Stimulated activated CD8-positive, alpha-beta memory T cell treated with anti-CD3 and anti-CD28 coated beads, Interleukin-12 subunit alpha, Interleukin-12 subunit beta, amount 100 ng/mL, for 24 hours (primary cell): ENCODE results near the gene DLGAP1.

Experiments
- DNase-seq: peaks from one replicate; pipeline ENCODE4 v3.0.0-alpha.2; 2020; ENCODE audit errors: extremely low read depth

The DLGAP1 gene

DNA sequence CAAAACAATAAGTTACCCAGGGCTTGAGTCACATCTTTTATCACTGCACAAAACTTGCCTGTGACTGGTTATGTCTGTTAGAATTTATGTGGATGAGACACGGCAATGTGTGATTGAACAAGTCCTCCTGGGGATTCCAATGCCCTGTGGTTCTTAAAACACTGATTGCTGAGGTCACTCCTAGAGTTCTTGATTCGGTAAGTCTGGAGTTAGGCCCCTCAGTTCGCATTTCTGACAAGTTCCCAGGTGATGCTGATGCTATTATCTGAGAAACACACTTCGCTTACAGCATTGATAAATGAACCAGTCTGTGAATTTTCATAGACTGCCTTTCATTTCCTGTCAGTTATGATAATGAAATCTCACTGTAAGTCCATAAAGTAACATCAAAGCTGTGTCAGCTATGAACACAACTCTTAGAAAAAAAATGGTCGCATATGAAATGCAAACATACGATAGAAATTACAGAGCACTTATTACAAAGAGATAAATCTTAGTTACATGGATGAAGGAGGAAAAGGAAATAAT lies 214.0 kb downstream of the DLGAP1 start:
- no peak for DNase-seq

GRCh38 chr18:4238966-4239365 lies 216.1 kb downstream of the DLGAP1 start:
- DNase-seq = no peak

GRCh38 chr18:4237664-4238041 lies 217.5 kb downstream of the DLGAP1 start:
- no peak for DNase-seq

DNA sequence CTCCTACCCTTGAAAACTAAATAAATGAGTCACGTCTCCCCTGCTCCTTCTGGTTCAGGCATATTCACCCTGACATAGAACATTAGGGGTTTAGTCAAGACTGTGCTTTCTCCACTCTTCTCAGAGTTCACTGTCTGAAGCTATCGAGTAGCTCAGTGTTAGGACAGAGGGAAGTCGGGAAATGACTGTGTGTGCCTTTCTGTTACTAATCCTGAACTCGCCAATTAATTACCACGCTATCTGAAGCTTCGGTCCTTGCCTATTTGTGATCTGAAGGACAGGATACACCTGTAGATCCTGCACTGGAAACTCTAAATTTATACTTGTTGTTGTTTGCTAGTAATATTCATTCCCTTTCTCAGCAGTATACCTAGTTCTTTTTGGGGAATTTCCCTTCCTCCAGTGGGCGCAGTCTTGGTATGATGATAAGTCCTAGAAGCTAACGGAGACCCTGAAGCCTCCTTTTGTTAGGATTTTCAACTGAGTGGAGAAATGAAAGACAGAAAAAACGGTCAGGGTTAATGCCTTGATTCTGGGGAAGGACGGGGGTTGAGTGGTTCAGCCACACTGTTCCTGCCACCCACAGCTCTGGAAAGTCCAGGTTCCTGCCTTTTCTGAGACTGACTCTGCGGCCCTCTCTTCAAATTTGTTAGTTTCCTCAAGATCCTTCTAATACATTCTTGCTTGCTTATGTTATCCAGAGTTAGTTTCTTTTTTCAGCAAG lies 218.0 kb downstream of the DLGAP1 start:
- no peak for DNase-seq

DNA sequence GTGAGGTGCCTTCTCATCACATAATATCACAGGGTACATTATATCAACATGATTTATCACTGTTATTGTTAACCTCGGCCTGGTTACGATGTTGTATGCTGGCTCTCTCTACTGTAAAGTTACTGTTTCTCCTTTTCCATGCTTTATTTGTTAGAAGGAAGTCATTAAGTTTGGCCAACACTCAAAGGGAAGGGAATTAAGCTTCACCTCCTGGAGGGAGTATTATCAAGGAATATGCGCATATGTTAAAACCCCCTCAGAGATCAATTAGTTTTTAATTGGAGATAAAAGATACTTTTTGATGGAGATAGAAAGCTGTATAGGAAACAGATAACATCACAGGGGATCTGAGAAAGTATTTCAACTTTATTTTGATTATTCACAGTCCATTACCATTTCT lies 221.6 kb downstream of the DLGAP1 start:
- no peak for DNase-seq

DNA sequence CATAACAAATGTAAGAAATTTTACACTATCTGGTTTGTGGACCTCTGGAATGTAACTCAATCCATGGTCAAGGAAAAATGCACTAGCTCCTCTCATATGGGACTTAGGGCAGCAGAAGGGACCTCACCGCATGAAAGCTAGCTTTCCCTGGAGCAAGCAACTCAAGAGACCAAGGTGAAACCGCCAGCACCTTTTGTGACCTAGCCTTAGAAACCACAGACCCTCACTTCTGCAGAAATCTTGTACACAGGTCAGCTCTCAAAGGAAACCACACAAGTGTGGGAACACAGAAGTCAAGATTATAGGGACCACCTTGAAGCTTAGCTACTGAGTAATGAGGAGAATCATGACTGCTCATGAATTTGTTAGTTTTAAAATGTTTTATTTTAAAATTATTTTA lies 222.5 kb downstream of the DLGAP1 start:
- DNase-seq = no peak

DNA sequence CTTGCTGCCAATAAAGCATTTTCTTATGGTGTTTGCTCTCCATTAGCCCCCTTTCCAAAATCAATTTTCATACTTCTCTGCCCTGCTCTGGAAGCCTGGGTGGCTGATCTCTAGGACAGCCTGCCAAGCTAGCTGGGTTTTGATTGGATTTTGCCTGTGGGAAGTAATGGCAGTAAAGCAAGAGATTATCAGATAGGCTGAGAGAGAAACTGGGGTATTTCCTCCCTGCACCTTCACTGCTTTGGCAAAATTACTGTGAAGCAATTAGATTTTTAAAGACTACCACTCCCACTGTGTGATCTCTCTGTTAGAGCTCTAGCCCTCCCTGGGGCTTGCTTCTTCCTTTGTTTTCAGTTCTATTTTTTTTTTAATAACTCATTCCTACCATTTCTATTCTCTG lies 223.8 kb downstream of the DLGAP1 start:
- no peak for DNase-seq

GRCh38 chr18:4230450-4231168 lies 224.5 kb downstream of the DLGAP1 start:
- no peak for DNase-seq

GRCh38 chr18:4224031-4224704 lies 230.9 kb downstream of the DLGAP1 start:
- DNase-seq = no peak

- no peak for DNase-seq
These were observed 243.8 kb downstream of the DLGAP1 start for GRCh38 chr18:4211111-4211837.

DNA sequence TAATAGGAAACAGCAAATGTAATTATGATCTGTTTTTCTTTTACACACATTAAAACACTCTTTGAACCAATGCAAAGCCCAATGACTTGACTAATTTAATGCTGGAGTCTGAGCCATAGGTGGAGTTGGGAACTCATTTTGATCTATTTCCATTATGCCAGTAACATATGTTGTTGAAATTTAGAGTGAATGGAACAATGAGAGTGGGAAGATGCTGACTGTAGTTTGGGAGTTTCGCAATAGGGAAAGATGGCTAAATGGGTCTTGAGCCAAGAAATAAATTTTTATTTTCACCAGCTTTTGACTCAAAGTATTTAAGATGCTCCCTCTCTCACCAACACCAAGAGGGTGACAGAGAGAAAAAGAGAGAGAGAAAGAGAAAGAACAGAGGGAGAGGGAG lies 246.7 kb downstream of the DLGAP1 start:
- no peak for DNase-seq

DNA sequence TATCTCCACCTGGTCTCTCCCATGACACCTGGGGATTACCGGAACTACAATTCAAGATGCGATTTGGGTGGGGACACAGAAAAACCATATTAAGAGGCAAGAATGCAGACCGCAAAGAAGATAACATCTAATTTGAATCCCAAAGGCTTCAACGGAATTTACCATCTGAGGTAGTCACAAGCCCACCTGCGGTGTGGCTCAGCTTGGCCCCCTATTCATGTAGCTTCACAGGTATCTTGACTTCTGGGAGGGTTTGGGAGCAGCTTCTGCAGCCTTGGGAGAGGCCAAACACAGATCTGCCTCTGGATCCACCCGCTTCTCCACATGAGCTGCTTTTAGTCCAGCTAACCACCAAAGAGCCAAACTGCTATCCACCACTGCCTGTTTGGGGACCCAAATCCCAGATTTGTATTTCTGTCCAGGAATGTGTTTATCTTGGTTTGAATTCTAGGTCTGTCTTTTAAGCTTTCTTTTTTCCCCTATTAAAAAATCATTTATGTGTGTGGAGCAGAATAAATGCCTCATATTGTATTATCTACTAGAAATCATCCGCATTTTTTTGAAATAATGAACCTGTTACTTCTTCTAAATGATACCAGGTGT lies 247.6 kb downstream of the DLGAP1 start:
- no peak for DNase-seq

- no peak for DNase-seq
These were observed 250.7 kb downstream of the DLGAP1 start for GRCh38 chr18:4204438-4204720.

GRCh38 chr18:4203568-4204437 lies 251.3 kb downstream of the DLGAP1 start:
- no peak for DNase-seq

GRCh38 chr18:4200399-4200798 lies 254.7 kb downstream of the DLGAP1 start:
- DNase-seq = no peak

- DNase-seq = no peak
These were observed 256.2 kb downstream of the DLGAP1 start for GRCh38 chr18:4198956-4199355.

DNA sequence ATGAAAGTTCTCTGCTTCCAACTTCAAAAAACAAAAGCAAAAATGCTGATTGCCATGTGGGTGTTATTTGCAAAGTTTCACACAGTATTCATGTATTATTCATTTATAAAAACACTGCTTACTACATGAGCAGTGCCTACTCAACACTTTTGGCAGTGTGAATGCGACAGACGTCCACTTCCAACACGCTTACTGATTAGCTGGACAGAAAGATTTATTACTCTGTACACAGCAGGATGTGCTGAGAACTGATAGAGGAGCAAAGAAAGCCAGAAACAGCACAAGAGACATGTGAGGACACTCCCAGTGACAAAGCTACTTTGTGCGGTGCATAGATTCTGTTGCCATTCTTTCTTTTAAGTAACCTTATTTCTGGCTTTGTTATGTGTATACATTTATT lies 258.8 kb downstream of the DLGAP1 start:
- DNase-seq = no peak

DNA sequence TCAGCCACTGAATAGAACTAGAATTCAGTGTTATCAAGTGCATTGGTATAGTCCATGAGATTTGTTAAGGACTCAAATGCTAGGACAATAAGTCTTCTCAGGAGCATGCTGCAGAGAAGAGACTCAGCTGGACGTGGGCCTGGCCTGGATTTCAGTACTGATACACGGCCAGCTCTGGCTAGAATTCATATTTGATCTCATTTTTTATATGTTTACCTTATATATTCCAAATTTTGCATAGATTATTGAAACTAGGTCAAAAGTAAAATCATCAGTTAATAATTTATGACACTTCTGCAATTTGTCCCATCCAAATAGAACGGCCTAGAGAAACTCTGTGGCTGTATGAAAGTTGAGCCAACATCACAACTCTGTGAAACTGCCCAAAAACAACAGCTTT lies 262.0 kb downstream of the DLGAP1 start:
- no peak for DNase-seq

- DNase-seq = no peak
These were observed 273.1 kb downstream of the DLGAP1 start for GRCh38 chr18:4181882-4182568.

DNA sequence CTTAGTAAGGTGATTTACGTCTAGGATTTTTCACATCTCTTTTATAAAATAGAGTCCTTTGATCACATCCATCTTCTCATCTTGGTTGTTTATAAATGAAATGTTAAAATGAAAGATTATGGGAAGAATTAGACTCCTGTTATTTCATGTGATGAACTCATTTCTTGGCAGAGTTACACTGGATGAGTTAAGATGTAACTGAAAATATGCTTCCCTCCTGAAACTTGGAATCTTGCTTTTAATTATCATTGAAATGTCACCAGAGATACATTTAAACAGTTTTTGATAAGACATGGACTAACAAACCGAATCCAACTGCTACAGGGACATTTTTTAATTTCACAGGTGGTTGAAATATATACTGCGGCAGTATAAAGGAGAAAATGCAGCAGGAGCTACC lies 274.0 kb downstream of the DLGAP1 start:
- no peak for DNase-seq
